Measurements from ENCODE around the gene TBC1D23.

TBC1D23 gene

GRCh38 chr3:100352296-100353231 is 91.8 kb downstream of the TBC1D23 start:
- in situ Hi-C loops (cut with HindIII; ENCODE audit: low sequenced_read_pairs): no loop called here
- no peak for DNase-seq (ENCODE audit: low read depth, low spot score)

GRCh38 chr3:100354850-100355249 is 94.1 kb downstream of the TBC1D23 start:
- TF ChIP-seq CTCF (IDR thresholded peaks at IDR 0.05; ENCODE audit: low read depth, low read length): no peak
- in situ Hi-C loops (cut with HindIII; ENCODE audit: low sequenced_read_pairs): no loop called here
- H3K4me3 ChIP-seq (ENCODE audit: low read depth, low read length): no peak overlapping the region
- DNase-seq (ENCODE audit: low read depth, low spot score): peak; percentile 45

More at GRCh38 chr3:100352296-100353231, 91.8 kb downstream of the TBC1D23 start:
- no peak overlapping the region for H3K4me3 ChIP-seq (ENCODE audit: low read depth, low read length)
- no peak for TF ChIP-seq CTCF (IDR thresholded peaks at IDR 0.05; ENCODE audit: low read depth, low read length)

GRCh38 chr3:100358413-100358812 is 97.6 kb downstream of the TBC1D23 start:
- no peak overlapping the region for H3K4me3 ChIP-seq (ENCODE audit: low read depth, low read length)
- in situ Hi-C loops (cut with HindIII; ENCODE audit: low sequenced_read_pairs): no loop called here
- no peak for TF ChIP-seq CTCF (IDR thresholded peaks at IDR 0.05; ENCODE audit: low read depth, low read length)
- no peak for DNase-seq (ENCODE audit: low read depth, low spot score)

GRCh38 chr3:100359035-100359434 is 98.2 kb downstream of the TBC1D23 start:
- H3K4me3 ChIP-seq (ENCODE audit: low read depth, low read length): no peak overlapping the region
- in situ Hi-C loops (cut with HindIII; ENCODE audit: low sequenced_read_pairs): no loop called here
- no peak for DNase-seq (ENCODE audit: low read depth, low spot score)
- no peak for TF ChIP-seq CTCF (IDR thresholded peaks at IDR 0.05; ENCODE audit: low read depth, low read length)

- in situ Hi-C loops (cut with HindIII; ENCODE audit: low sequenced_read_pairs): no loop called here
- TF ChIP-seq CTCF (IDR thresholded peaks at IDR 0.05; ENCODE audit: low read depth, low read length): no peak
- no peak for DNase-seq (ENCODE audit: low read depth, low spot score)
- no peak overlapping the region for H3K4me3 ChIP-seq (ENCODE audit: low read depth, low read length)
These were observed 100.1 kb downstream of the TBC1D23 start for GRCh38 chr3:100360757-100361496.

GRCh38 chr3:100361897-100362296 is 101.1 kb downstream of the TBC1D23 start:
- no peak overlapping the region for H3K4me3 ChIP-seq (ENCODE audit: low read depth, low read length)
- DNase-seq (ENCODE audit: low read depth, low spot score): no peak
- TF ChIP-seq CTCF (IDR thresholded peaks at IDR 0.05; ENCODE audit: low read depth, low read length): no peak
- in situ Hi-C loops (cut with HindIII; ENCODE audit: low sequenced_read_pairs): no loop called here

Measured in astrocyte of the spinal cord (primary cell).